GM23338 (cell line): ENCODE data around the gene SSMEM1.
"Not testable (repeated sequence)": the region's sequence is repeated elsewhere in the genome, so short reads cannot be mapped to it uniquely, and the experiment has no call there.

Experiments
- CREB1 ChIP-seq: fragments of 250-450 bp; sonication (Bioruptor Pico); IDR thresholded peaks from 2 replicates; pipeline ENCODE4 v1.5.0; 2020; ENCODE audit warnings: low read depth, mild to moderate bottlenecking, moderate library complexity
- EZH2 ChIP-seq: fragments of 200-600 bp; sonication (generic); IDR thresholded peaks from one replicate; pipeline ENCODE4 v1.8.0; 2017; ENCODE audit warnings: antibody characterized with exemption, mild to moderate bottlenecking, low read depth; ENCODE audit not compliant: unreplicated experiment
- POLR2AphosphoS5 ChIP-seq: IDR thresholded peaks from 2 replicates; pipeline ENCODE4 v1.6.1; 2016; ENCODE audit warnings: antibody characterized with exemption, low read depth
- REST ChIP-seq: IDR thresholded peaks from one replicate; pipeline ENCODE4 v1.6.1; 2018; ENCODE audit warnings: antibody characterized with exemption; ENCODE audit not compliant: unreplicated experiment
- TF ChIP-seq, protein P1 (sequence below), 2 experiments: fragments of 200-600 bp in 1 of 2; sonication (generic) in 1 of 2; conservative IDR thresholded peaks; 2 replicates each; pipeline versions ENCODE4 v1.5.1 to v1.6.1; 2016 to 2017; ENCODE audit warnings: antibody characterized with exemption in 2 of 2, low read depth in 2 of 2, mild to moderate bottlenecking in 2 of 2, moderate library complexity in 1 of 2

DNA sequence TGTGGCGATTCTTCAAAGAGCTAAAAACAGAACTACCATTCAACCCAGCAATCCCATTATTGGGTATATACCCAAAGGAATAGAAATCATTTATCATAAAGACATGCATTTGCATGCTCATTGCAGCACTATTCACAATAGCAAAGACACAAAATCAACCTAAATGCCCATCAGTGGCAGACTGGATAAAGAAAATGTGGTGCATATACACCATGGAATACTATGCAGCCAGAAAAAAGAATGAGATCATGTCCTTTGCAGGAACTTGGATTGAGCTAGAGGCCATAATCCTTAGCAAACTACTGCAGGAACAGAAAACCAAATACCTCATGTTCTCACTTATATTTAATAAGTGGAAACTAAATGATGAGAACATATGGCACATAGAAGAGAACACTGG, 38.8 kb downstream of the SSMEM1 start:
- TF ChIP-seq, protein P1, sequence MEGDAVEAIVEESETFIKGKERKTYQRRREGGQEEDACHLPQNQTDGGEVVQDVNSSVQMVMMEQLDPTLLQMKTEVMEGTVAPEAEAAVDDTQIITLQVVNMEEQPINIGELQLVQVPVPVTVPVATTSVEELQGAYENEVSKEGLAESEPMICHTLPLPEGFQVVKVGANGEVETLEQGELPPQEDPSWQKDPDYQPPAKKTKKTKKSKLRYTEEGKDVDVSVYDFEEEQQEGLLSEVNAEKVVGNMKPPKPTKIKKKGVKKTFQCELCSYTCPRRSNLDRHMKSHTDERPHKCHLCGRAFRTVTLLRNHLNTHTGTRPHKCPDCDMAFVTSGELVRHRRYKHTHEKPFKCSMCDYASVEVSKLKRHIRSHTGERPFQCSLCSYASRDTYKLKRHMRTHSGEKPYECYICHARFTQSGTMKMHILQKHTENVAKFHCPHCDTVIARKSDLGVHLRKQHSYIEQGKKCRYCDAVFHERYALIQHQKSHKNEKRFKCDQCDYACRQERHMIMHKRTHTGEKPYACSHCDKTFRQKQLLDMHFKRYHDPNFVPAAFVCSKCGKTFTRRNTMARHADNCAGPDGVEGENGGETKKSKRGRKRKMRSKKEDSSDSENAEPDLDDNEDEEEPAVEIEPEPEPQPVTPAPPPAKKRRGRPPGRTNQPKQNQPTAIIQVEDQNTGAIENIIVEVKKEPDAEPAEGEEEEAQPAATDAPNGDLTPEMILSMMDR (conservative IDR thresholded peaks at IDR 0.05; ENCODE audit: low read depth in 2 of 2) = not testable (repeated sequence)
- TF ChIP-seq EZH2, REST, CREB1, POLR2AphosphoS5: not testable (repeated sequence)
